Smooth muscle cell of the brain vasculature (primary cell): ENCODE measurements around the gene WDR48.

ENCODE experiments used
- DNase-seq: peaks from one replicate; pipeline ENCODE4 v3.0.0-alpha.2; 2012; ENCODE audit warnings: low read depth, low spot score

Gene WDR48

DNA sequence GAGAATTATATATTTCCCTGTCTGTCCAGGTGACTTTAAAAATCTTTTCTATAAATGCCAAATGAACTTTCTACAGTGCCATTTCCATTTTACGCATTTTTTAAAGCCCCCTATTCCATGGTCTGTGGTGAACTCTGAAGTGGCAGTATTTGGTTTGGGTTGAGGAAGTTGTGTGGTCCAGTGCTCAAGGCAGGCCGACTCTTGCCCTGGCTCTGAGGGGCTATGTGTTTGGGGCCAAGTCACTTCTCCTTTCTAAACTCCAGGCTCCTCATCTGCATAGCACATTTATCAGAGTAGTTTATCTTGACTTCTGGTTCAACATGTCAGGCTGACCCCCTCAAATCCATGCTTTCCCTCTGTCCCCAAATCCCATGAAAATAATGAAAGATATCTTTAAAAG is 69.8 kb downstream of the WDR48 start:
- no peak for DNase-seq

DNA sequence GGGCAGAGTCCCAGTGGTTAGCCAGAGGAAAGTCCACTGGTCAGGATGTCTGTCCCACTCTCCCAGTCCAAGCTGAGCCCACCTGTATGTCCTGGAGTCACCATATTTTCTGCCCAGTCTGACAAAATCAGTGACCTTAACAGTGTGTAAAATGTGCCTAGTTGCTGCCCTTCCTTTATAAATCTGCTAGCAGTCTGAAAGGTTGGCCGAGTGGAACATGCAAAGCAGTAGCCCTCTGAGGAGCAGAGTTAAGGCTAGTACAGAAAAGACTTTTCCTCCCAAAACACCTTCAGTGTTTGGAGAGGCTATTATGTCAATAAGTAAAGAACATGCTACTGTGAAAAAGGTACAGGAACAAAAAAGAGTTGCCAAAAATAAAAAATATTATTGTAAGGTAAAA is 71.0 kb downstream of the WDR48 start:
- DNase-seq, result no peak

DNA sequence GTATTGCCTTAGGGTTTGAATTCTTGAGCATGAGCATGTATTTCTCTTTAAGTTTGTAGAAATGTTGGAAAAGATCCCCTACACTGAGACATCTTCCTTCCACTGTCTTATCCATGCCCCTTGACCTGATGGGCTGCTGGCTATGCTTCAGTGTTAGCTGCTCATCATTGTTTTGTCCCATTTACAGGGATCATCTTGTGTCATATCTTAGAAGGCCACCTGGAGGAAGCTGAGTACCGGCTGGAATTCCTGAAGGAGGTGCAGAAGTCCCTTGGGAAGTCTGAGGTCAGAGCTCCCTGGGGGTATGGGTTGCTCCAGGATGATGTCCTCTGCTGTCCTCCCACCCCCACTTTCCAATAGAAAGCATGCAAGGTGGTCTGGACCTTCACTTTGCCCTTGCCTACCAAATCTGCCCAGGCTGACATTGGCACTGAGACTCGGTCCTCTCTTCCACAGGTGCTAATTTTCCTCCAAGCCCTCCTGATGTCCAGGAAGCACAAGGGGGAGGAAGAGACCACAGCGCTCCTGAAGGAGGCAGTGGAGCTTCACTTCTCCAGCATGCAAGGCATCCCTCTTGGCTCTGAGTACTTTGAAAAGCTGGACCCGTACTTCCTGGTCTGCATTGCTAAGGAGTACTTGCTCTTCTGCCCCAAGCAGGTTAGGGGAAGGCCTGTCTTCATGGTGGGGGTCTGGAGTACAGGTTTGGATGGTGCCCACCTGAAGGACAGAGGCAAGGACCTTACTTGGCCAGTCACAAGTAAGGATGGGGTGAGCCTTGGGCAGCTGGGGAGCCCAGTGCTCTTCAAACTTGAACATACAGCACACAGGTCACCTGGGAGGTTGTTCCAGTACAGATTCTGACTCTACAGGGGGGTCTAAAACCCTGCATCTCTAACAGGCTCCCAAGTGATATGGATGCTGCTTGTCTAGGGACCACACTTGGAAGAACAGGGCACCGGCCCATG is 73.3 kb downstream of the WDR48 start:
- DNase-seq, result no peak

DNA sequence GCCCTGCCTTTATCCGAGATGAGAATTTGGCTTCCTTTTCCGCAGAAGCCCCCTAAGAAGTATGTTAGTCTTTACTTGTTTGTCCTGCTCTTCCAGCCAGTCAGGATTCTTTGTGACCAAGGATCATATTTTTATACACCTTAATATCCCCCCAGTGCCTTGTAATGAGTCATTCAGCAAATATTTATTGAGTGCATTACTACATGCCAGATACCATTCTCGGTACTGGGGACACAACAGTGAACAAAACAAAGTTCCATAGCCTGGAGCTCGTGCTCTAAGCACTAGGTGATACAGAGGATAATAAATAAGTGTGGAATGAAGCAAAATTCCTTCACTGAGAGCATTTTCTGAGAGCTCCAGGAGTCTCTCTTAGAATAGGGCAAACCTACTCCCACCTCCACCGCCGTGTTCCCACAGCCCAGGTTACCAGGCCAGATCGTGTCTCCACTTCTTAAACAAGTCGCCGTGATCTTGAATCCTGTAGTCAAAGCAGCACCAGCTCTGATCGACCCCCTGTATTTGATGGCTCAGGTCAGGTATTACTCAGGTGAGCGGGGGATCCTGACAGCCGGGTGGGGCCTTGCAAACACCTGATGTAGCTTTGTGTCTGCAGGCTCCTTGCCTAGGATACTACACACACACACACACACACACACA is 74.2 kb downstream of the WDR48 start:
- DNase-seq, result no peak

DNA sequence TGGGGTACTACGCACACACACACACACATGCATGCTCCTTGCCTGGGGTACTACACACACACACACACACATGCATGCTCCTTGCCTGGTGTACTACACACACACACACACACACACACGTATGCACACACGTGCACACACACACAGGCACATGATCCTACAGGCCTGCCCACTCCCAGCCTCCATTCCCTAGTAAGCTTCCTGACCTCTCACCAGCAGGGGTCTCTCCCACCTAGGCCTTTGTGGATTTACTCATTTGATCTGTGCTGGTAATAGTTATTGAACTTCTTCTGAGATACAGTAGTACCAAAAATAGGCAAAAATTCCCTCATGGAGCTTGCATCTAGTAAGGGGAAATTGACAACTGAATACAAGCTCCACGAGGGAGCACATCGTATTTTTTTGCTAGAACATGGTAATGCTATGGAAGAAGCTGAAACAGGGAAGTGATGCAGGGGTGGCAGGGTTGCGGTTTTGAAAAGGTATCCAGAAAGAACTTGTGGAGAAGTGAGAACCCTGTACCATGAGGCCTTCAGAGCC is 74.8 kb downstream of the WDR48 start:
- no peak for DNase-seq

DNA sequence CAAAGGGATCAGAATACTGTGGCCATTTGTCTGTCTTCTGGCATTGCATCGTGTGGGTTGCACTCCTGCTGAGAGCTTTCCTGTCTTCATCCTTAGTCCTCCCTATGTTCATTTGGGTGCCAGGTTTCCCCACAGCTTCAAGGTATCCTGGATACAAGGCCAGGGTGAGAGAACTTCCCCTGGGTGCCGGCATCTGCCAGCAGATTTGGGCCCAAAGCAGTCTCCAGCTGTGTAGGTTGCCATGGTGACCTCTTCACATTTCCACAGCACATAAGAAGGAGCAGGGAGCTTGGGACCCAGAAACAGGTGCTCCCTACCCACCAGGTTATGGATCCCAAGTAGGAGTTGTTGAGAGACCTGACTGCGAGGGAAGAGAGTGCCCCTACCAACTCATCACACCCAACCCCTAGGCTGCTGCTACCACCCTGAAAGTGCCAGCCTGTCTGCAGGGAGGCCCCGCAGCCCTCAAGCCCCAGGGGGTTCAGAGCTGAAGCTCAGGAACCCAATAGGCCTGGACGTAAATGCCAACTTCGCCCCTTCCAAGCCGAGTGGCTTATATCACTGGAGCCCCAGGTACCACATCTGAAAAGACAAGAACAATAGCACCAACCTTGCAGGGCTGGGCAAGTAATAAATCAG is 75.6 kb downstream of the WDR48 start:
- no peak for DNase-seq

DNA sequence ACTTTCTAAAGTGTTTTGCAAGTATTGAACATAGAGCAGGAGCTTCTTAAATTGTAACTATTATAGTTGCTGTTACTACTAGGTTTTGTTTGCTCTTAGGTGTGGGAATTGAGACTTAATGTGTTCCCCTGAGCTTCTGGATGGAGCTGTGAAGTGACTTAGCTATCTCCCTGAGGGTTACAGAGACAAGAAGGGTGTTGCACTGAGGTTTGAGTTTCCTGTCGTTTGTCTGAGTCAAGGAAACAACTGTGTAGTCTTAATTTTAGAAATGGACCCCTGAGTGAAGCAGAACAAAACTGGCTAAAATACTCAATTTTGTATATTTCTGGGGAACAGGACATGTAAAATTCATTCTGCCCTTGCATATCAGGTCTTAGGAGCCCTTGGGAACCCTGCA is 76.1 kb downstream of the WDR48 start:
- DNase-seq, result no peak

DNA sequence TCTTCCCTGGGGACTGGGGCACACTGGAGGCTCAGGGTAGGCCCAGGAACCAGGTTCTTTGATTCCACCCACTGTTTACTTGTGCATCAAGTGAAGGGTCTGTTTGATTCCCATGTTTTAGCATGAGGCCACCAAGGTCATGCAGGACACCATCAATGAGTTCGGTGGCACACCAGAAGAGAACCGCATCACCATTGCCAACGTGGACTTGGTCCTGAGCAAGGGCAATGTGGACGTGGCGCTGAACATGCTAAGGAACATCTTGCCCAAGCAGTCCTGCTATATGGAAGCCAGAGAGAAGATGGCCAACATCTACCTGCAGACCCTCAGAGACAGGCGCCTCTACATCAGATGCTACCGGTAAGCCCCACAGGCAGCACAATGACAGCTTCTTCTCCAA is 77.1 kb downstream of the WDR48 start:
- DNase-seq, result no peak

DNA sequence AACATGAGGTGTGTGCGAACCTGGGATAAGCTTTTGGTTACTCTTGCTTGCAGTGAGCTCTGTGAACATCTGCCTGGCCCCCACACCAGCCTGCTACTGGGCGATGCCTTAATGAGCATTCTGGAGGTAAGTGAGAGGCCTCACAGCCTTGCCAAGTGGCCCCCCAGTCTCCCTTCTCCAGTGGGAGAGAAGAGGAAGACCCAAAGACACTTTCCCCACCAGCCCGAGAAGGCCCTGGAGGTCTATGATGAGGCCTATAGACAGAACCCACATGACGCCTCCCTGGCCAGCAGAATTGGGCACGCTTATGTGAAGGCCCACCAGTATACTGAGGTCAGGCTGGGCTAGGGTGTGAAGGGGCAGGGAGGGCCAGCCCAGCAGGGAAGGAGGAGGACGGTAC is 78.2 kb downstream of the WDR48 start:
- DNase-seq, result no peak

DNA sequence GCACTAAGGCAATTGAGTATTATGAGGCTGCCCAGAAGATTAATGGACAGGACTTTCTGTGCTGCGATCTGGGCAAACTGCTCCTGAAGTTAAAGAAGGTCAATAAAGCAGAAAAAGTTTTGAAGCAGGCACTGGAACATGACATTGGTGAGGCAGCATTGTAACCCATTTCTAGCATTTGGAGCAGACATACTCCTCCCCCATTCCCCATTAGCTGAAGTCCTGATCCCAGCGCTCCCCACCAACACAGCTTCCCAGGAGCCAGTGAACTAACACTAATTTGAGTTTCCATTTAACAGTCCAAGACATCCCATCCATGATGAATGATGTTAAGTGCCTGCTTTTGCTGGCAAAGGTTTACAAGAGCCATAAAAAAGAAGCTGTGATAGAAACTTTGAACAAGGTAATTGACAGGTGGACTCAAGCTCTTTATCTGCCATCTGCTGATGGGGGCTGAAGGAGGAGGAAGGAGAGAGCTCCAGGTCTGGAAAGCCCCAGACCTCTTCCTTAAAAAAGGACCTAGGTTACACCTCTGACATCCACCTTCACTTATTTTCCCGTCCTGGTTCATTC is 79.0 kb downstream of the WDR48 start:
- no peak for DNase-seq

DNA sequence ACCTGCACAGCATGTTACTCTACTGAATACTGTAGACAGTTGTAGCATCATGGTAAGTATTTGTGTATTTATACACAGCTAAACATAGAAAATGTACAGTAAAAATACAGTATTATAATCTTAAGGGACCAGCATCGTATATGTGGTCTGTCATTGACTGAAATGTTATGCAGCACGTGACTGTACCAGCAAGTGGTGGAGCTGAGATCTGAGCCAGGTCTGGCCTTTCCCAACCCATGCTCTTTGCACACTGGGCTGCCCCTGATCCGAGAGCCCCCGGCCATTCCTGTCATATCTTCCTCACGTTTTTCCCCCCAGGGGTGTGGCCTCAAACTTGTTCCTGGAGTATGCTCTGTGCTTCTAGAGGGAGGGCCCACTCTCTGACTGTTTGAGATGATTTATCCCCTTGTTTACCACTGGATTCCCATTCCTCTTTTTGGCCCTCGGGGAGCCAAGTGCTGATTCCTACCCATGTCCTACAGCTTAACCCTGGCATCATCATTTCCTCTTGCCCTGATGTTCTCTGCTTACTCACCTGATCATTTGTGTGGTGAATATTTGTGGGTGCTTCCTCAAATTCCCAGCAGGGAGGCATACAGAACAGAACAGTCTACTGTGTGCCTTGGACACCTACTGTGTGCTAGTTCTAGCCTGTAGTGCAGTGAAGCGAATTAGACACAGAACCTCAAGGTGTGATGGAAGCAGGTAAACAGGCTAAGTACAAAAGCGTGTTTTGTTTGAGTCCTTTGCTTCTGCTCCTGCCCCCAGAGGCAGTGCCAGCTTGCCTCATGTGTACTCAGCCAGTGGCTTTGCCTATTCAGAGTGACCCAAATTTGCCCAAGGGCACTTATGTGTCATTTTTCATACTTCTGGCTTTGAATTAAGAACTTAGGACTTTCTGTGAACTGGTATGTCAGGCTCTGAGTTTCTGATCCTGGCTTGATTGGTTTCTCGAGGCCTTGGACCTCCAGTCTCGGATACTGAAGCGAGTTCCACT is 80.6 kb downstream of the WDR48 start:
- DNase-seq, result no peak

DNA sequence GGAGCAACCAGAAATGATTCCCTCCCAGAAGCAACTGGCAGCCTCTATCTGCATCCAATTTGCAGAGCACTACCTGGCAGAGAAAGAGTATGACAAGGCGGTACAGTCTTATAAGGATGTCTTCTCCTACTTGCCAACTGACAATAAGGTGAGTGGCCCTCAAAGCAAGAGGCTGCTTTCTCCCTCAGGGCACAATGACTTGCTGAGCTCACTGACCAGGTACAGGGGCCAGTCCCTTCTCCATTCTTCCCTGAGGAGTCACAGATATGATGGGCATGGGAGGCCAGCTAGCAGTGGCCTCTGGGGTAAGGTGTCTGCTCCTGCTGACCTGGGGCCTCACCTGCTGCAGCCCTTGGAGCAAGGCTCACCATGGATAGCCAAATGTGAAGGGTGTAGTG is 81.3 kb downstream of the WDR48 start:
- DNase-seq, result no peak

DNA sequence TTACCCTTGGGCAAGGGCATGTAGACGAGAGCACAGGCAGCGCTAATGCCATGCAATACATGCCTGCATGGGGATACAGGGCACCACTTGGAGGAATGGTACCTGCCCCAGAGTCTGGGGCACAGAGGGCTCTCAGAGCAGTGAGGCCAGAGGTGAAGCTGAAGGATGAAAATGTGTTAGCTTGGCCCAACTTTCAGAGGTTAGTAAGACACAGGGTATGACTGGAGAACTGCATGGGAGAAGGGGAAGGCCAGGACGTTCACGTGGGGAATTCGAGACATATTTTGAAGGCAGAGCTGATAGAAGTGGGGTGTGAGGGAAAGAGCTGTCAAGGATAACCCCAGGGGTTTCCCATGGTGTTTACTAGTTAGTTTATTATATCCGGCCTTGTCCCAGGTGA is 82.0 kb downstream of the WDR48 start:
- DNase-seq, result no peak

DNA sequence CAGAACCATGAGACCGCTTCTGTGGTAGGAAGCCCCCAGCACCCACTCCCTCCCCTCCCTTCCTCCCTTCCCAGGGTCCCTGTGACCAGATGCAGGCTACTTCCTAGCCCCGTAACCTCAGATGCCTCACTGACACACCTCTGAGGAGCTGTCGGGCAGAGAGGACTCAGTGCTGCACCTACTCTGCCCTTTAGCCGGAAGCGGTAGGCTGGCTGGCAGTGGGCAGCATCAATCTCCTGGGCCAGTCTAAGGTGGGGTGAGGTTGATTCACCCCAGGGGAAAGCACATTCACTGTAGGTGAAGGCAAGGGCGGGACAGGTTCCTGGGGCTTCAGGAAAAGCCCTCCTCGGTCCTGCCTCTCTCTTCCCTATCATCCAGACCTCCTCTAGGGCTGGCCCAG is 82.5 kb downstream of the WDR48 start:
- DNase-seq, result no peak

DNA sequence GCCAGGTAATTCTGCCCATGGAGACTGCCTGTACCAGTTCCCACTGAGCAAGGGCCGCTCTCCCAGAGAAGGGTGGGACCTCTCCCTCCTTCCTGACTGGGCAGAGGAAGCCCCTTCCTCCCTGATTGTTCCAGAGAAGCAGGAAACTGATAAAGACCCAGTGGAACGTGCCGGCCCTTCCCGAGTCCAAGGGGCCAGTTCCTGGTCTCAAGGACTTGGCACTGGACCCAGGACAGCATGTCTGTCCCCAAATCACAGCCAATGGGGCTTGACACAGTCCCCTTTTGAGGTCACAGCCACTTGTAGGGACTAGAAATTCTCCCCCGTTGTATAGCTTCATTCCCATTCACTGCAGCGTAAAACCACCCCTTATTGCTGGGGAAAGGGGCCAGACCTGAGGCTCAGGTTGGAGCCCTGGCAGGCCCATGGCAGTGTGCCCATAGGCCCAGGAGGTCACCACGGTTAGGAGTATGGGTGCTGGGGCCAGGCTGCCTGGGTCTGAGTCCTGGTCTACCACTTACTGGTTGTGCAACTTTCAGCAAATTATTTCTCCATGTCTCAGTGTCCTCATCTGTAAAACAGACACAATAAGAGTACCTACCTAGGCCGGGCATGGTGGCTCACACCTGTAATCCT is 83.5 kb downstream of the WDR48 start:
- no peak for DNase-seq

DNA sequence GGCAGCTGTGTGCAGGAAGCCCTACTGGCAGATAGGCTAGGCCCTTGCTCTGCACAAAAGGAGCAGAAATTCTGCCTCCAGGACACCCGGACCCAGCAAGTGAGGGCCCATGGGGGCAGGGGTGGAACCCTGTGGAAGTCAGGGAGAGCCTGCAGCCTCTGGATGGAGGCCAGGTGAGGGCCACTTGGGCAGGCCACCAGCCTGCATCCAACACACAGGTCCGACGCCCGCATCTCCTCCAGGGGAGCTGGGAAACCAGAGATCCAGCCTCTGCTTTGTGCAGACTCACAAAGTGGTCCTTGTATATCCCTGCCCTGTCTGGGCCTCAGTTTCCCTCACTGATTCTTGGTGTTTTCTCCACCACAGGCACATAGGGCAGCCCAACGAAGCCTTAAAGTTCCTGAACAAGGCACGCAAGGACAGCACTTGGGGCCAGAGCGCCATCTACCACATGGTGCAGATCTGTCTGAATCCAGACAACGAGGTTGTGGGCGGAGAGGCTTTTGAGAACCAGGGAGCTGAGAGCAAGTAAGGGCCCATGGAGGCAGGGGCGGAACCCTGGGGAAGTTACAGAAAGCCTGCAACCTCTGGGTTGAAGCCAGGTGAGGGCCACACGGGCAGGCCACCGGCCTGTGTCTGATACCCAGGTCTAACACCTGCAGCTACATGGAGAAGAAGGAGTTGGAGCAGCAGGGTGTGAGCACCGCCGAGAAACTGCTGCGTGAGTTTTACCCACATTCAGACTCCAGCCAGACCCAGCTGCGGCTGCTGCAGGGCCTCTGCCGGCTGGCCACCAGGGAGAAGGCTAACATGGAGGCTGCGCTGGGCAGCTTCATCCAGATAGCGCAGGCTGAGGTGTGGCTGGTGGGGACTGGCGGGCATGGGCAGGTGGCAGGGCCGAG is 85.0 kb downstream of the WDR48 start:
- no peak for DNase-seq

DNA sequence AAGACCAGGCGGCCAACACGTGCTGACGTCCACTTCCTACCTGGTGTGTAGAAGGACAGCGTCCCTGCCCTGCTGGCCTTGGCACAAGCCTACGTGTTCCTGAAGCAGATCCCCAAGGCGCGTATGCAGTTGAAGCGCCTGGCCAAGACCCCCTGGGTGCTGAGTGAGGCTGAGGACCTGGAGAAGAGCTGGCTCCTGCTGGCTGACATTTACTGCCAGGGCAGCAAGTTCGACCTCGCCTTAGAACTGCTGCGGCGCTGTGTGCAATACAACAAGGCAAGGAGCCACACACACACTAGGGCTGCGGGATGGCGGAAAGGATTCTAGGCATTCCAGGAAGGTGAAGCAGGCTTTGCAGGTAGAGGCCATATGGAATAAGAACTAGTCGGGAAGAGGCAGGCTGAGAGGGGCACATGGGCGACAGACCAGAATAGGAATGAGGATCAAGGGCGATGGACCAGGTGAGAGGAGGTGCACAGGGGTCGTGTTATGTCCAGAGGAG is 85.7 kb downstream of the WDR48 start:
- DNase-seq, result no peak

DNA sequence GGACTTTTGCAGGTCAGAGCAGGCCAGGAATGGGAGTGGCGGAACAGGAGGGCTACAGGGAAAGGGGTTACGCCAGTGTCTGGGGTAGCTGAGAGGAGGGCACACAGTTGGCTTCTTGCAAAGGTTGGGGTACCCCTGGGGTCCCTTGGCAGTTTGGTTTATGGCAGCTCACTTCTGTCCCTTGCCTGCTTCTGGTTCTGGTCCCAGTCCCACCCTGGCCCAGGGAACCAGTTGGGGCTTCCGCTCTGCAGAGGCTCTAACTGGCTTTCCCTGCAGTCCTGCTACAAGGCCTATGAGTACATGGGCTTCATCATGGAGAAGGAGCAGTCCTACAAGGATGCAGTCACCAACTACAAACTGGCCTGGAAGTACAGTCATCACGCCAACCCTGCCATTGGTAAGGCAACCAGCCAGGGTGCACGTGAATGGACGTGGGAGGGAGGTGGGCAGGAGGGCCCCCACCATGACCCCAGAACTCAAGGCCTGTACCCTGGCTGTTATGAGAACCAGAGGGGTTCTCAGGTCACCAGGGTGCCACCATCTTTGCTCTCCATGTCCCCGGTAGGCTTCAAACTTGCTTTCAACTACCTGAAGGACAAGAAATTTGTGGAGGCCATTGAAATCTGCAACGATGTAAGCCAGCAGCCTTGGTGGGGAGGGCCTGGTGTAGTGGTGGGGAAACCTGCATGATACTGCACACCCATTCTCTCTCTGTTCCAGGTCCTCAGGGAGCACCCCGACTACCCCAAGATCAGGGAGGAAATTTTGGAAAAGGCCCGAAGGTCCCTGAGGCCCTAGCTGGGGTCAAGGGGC is 86.4 kb downstream of the WDR48 start:
- DNase-seq, result no peak
